Activated CD4-positive, alpha-beta T cell treated with anti-CD3 and anti-CD28 coated beads, Interleukin-2, amount 50 U/mL, for 16 hours (primary cell): ENCODE data around the gene IRX5.

Experiments
- DNase-seq: peaks from one replicate; pipeline ENCODE4 v3.0.0-alpha.2; 2020

IRX5 gene

GRCh38 chr16:54930005-54930868 is at the start of gene IRX5:
IRX5 (plus strand) TSS chr16:54930865; CDS start chr16:54931199, 334 bp downstream.
- peak; percentile 68 for DNase-seq

- DNase-seq, result no peak
These were observed 48.1 kb upstream of the IRX5 start for GRCh38 chr16:54882556-54882955.

GRCh38 chr16:54883358-54883757 is 47.3 kb upstream of the IRX5 start:
- no peak for DNase-seq

- no peak for DNase-seq
These were observed 44.6 kb upstream of the IRX5 start for GRCh38 chr16:54886078-54886477.

GRCh38 chr16:54890381-54890780 is 40.3 kb upstream of the IRX5 start:
- DNase-seq, result no peak

GRCh38 chr16:54891346-54891745 is 39.3 kb upstream of the IRX5 start:
- no peak for DNase-seq

- DNase-seq, result no peak
These were observed 37.7 kb upstream of the IRX5 start for GRCh38 chr16:54892981-54893380.

GRCh38 chr16:54897930-54898329 is 32.7 kb upstream of the IRX5 start:
- no peak for DNase-seq

GRCh38 chr16:54901606-54902005 is 29.1 kb upstream of the IRX5 start:
- no peak for DNase-seq

GRCh38 chr16:54903047-54903446 is 27.6 kb upstream of the IRX5 start:
- DNase-seq, result no peak

- DNase-seq, result no peak
These were observed 19.6 kb upstream of the IRX5 start for GRCh38 chr16:54911079-54911478.

GRCh38 chr16:54912720-54913119 is 17.9 kb upstream of the IRX5 start:
- no peak for DNase-seq

- DNase-seq, result no peak
These were observed 9.3 kb upstream of the IRX5 start for GRCh38 chr16:54921206-54921824.

GRCh38 chr16:54923055-54923473 is 7.6 kb upstream of the IRX5 start:
- DNase-seq, result no peak

GRCh38 chr16:54923988-54924387 is 6.7 kb upstream of the IRX5 start:
- DNase-seq, result no peak

- DNase-seq, result no peak
These were observed 4.4 kb upstream of the IRX5 start for GRCh38 chr16:54926166-54926838.

GRCh38 chr16:54927125-54928015 is 3.3 kb upstream of the IRX5 start:
- no peak for DNase-seq

GRCh38 chr16:54928016-54928356 is 2.7 kb upstream of the IRX5 start:
- peak; percentile 47 for DNase-seq

GRCh38 chr16:54928411-54929089 is 2.1 kb upstream of the IRX5 start:
- peak; percentile 65 for DNase-seq

GRCh38 chr16:54929090-54930004 is 1.3 kb upstream of the IRX5 start:
- peak; percentile 98 for DNase-seq

- no peak for DNase-seq
These were observed 129 bp downstream of the IRX5 start for GRCh38 chr16:54930869-54931119.
